HCT116 (cell line): ENCODE measurements around the gene KCNMB4. TPM values are rescaled to one million over a fixed set of nuclear protein-coding genes. Genes with fewer than 3 reads are reported as not detected.

ENCODE experiments used
- ATAC-seq: fragments of 200-7000 bp; cut with Tn5 transposase; 2 replicates; pipeline ENCODE4 v1.9.1; 2020; ENCODE audit warnings: mild to moderate bottlenecking, moderate library complexity
- BruUV-seq: library from RNA; stranded (reverse); fragments of 400-500 nt; replicated peaks from 2 replicates; lab custom pipeline; 2021; lab: Mats Ljungman, UMichigan
- CTCF ChIA-PET: fragments of 300-600 bp; sonication (Branson Sonifier 250); formaldehyde crosslinking; loops from one replicate; lab custom pipeline; 2021; ENCODE audit warnings: antibody characterized with exemption; lab: Charles Lee
- POLR2A ChIA-PET: fragments of 300-600, 350-600 bp; sonication (Branson Sonifier 250); formaldehyde crosslinking; loops from one replicate; lab custom pipeline; 2021; ENCODE audit warnings: antibody characterized with exemption; lab: Charles Lee
- RAD21 ChIA-PET, 2 experiments: fragments of 300-600 bp; sonication (Branson Sonifier 250); formaldehyde crosslinking; loops; one replicate each; lab custom pipeline; 2023; ENCODE audit warnings: low total read pairs in 2 of 2; ENCODE audit not compliant: uncharacterized antibody in 2 of 2, unreplicated experiment in 2 of 2, low non-redundant PET in 1 of 2; lab: Charles Lee
- DNase-seq: peaks from one replicate; pipeline ENCODE4 v3.0.0-alpha.2; 2010; ENCODE audit warnings: low read depth, low spot score
- H2AFZ ChIP-seq: fragments of 200-600 bp; shearing (Covaris generic), sonication (generic); 2 replicates; pipeline ENCODE4 v1.6.1; 2017; ENCODE audit warnings: low read depth, mixed run types, mixed read lengths, antibody characterized with exemption, low read length; ENCODE audit not compliant: poor library complexity, severe bottlenecking
- H3K27ac ChIP-seq: 2 replicates; pipeline ENCODE4 v1.5.1; 2012; ENCODE audit warnings: low read depth, low read length
- H3K27me3 ChIP-seq: fragments of 200-600 bp; sonication (generic); 2 replicates; pipeline ENCODE4 v1.6.1; 2016; ENCODE audit warnings: mixed run types, low read length, mixed read lengths; ENCODE audit not compliant: insufficient read depth
- H3K36me3 ChIP-seq, 2 experiments: fragments of 200-500 bp in 1 of 2; fragments of 200-600 bp in 1 of 2; sonication (Bioruptor generic) in 1 of 2; sonication (generic) in 1 of 2; 2 replicates each; pipeline versions ENCODE4 v1.5.1 to v1.6.1; 2014 to 2016; ENCODE audit warnings: low read length in 2 of 2, inconsistent platforms in 1 of 2, mixed read lengths in 1 of 2, mixed run types in 1 of 2; ENCODE audit not compliant: insufficient read depth in 2 of 2, control insufficient read depth in 1 of 2
- H3K4me1 ChIP-seq, 2 experiments: fragments of 200-600 bp in 1 of 2; sonication (generic) in 1 of 2; 2 replicates each; pipeline versions ENCODE4 v1.5.1 to v1.6.1; 2012 to 2017; ENCODE audit warnings: low read length in 2 of 2, inconsistent platforms in 1 of 2, mild to moderate bottlenecking in 1 of 2, mixed read lengths in 1 of 2, mixed run types in 1 of 2, moderate library complexity in 1 of 2; ENCODE audit not compliant: insufficient read depth in 2 of 2, control insufficient read depth in 1 of 2
- H3K4me2 ChIP-seq: fragments of 200-600 bp; sonication (generic); 2 replicates; pipeline ENCODE4 v1.6.1; 2017; ENCODE audit warnings: mixed run types, low read length, mixed read lengths
- H3K4me3 ChIP-seq, 2 experiments: fragments of 200-600 bp in 1 of 2; sonication (generic) in 1 of 2; replicated peaks in 1 of 2; 2 replicates each; pipeline ENCODE4 v1.5.1; 2011 to 2016; ENCODE audit warnings: low read length in 2 of 2, control low read depth in 1 of 2, low read depth in 1 of 2, mild to moderate bottlenecking in 1 of 2, mixed read lengths in 1 of 2, mixed run types in 1 of 2
- H3K79me2 ChIP-seq: fragments of 200-600 bp; sonication (generic); 2 replicates; pipeline ENCODE4 v1.6.1; 2017; ENCODE audit warnings: mild to moderate bottlenecking, mixed run types, low read length, moderate library complexity, mixed read lengths; ENCODE audit not compliant: insufficient read depth
- H3K9ac ChIP-seq: fragments of 200-600 bp; sonication (generic); 2 replicates; pipeline ENCODE4 v1.6.1; 2016; ENCODE audit warnings: low read length, mixed read lengths
- H3K9me2 ChIP-seq: fragments of 200-600 bp; sonication (generic), shearing (Covaris generic); 2 replicates; pipeline ENCODE4 v1.6.1; 2017; ENCODE audit warnings: mixed run types, mild to moderate bottlenecking, moderate library complexity; ENCODE audit not compliant: insufficient read depth
- H3K9me3 ChIP-seq, 2 experiments: fragments of 200-500 bp in 1 of 2; fragments of 200-600 bp in 1 of 2; sonication (Bioruptor generic) in 1 of 2; sonication (generic) in 1 of 2; 2 replicates each; pipeline ENCODE4 v1.6.1; 2014 to 2017; ENCODE audit warnings: low read length in 2 of 2, mixed read lengths in 2 of 2, inconsistent platforms in 1 of 2, low read depth in 1 of 2, mild to moderate bottlenecking in 1 of 2, mixed run types in 1 of 2, moderate library complexity in 1 of 2; ENCODE audit not compliant: control insufficient read depth in 1 of 2, insufficient read depth in 1 of 2
- H4K20me1 ChIP-seq: fragments of 200-600 bp; sonication (generic), shearing (Covaris generic); 2 replicates; pipeline ENCODE4 v1.6.1; 2017; ENCODE audit warnings: mixed run types, mild to moderate bottlenecking, moderate library complexity; ENCODE audit not compliant: insufficient read depth
- ATF3 ChIP-seq: IDR thresholded peaks from 2 replicates; pipeline ENCODE4 v1.6.1; 2012
- CEBPB ChIP-seq: IDR thresholded peaks from 2 replicates; pipeline ENCODE4 v1.6.1; 2012; ENCODE audit warnings: low read depth
- EGR1 ChIP-seq: IDR thresholded peaks from 2 replicates; pipeline ENCODE4 v1.6.1; 2012; ENCODE audit warnings: low read depth
- ELF1 ChIP-seq: IDR thresholded peaks from 2 replicates; pipeline ENCODE4 v1.6.1; 2012; ENCODE audit warnings: low read depth, borderline replicate concordance
- EZH2phosphoT487 ChIP-seq: fragments of 200-600 bp; IDR thresholded peaks from 2 replicates; pipeline ENCODE4 v1.6.1; 2018; ENCODE audit warnings: antibody characterized with exemption, borderline replicate concordance
- POLR2AphosphoS5 ChIP-seq: IDR thresholded peaks from 2 replicates; pipeline ENCODE4 v1.6.1; 2011; ENCODE audit warnings: mild to moderate bottlenecking, low read depth, low read length, moderate library complexity
- RAD21 ChIP-seq: IDR thresholded peaks from 2 replicates; pipeline ENCODE4 v1.6.1; 2012; ENCODE audit warnings: low read depth, mild to moderate bottlenecking
- SIN3A ChIP-seq: IDR thresholded peaks from 2 replicates; pipeline ENCODE4 v1.6.1; 2012; ENCODE audit warnings: low read depth
- SP1 ChIP-seq: IDR thresholded peaks from 2 replicates; pipeline ENCODE4 v1.6.1; 2012; ENCODE audit warnings: low read depth
- SRF ChIP-seq: IDR thresholded peaks from 2 replicates; pipeline ENCODE4 v1.6.1; 2012; ENCODE audit warnings: low read depth
- YY1 ChIP-seq: IDR thresholded peaks from 2 replicates; pipeline ENCODE4 v1.6.1; 2011; ENCODE audit warnings: low read length, low read depth, moderate library complexity, mild to moderate bottlenecking; ENCODE audit not compliant: insufficient replicate concordance; ENCODE audit errors: extremely low read depth
- ZFX ChIP-seq: fragments of 450-650 bp; IDR thresholded peaks from 2 replicates; pipeline ENCODE4 v1.6.1; 2017
- ZNF274 ChIP-seq: fragments of 200-500 bp; sonication (Bioruptor generic); IDR thresholded peaks from 2 replicates; pipeline ENCODE4 v1.6.1; 2014; ENCODE audit warnings: mild to moderate bottlenecking, low read depth, low read length, inconsistent platforms
- intact Hi-C: fragments of 100-400 bp; cut with micrococcal nuclease; formaldehyde crosslinking; loops from 2 replicates; pipeline ENCODE4 v1.10.0; 2022
- total RNA-seq: library from RNA; stranded (reverse); gene quantifications from one replicate; pipeline ENCODE4 v1.2.1, GENCODE V29; 2021; ENCODE audit not compliant: unreplicated experiment
- TF ChIP-seq, protein P1 (sequence below): IDR thresholded peaks from 2 replicates; pipeline ENCODE4 v1.6.1; 2012

Gene KCNMB4
- total RNA-seq, 1 experiment from 2014 or later, result 5.0 TPM

DNA sequence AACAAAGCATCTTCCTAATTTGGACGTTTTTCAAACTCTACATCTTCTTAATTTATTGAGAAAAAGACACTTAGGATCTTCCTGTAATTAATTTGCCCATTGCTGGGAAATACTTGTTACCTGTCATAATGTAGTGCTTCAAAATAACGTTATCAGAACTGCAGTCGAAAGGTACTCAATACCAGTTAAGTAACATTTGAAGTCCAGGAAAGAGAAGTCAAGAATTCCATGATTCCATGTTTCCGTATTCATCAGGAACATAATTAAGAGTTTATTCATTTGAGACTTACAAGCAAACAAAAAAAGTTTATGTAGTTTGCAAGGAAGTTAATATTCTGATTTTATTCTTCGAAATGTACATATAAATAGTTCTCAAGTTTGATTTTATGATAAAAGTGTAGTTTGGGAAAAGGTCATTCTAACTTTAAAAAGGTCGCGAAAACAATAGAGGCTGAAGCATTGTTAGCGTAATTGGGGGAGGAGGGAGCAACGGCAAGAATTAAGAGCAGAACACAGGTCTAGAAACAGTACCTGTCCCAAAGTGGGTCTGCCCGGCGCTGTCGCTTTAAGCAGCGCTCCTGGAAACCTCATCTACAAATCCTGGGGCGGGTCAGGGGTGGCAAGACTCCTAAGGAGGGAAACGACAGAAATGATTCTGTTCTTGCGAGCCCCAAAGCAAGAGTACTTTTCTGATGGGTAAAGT, 1.2 kb upstream of the KCNMB4 start:
- no peaks in the 10 kb centered on the region for H3K9me2 ChIP-seq
- ChIA-PET RAD21 (no interaction called here), POLR2A (no interaction called here), CTCF (interaction anchor here (1.6 kb wide), 1 partner anchor 212 kb away, joined by 5 read pairs; no protein-coding TSS in a partner anchor)
- intact Hi-C loops, result loop anchor here (5.0 to 10.0 kb wide), 2 partner anchors 123 to 460 kb away; partner anchors contain the start of gene CNOT2
- H4K20me1 ChIP-seq, result no peaks in the 10 kb centered on the region
- no peak overlapping the region; the same call in 1 of the 2 replicates for H3K27ac ChIP-seq
- no peak for DNase-seq
- peak overlapping the region; percentile 56 to 76 for H3K4me3 ChIP-seq
- no peaks in the 10 kb centered on the region for H3K79me2 ChIP-seq
- no peak for ATAC-seq
- peak overlapping the region; percentile 88 for H2AFZ ChIP-seq
- H3K4me2 ChIP-seq, result peak overlapping the region; percentile 92
- H3K9ac ChIP-seq, result peak overlapping the region; percentile 52; the same call in 1 of the 2 replicates
- no peak for TF ChIP-seq YY1
- TF ChIP-seq SIN3A, result no peak
- TF ChIP-seq RAD21, result no peak
- no peak for TF ChIP-seq CEBPB
- TF ChIP-seq SP1, result no peak
- no peak for TF ChIP-seq ELF1
- no peak for TF ChIP-seq ZFX
- no peak for TF ChIP-seq EGR1
- TF ChIP-seq, protein P1, sequence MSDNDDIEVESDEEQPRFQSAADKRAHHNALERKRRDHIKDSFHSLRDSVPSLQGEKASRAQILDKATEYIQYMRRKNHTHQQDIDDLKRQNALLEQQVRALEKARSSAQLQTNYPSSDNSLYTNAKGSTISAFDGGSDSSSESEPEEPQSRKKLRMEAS, result no peak
- TF ChIP-seq SRF, result no peak
- no peak for TF ChIP-seq EZH2phosphoT487
- TF ChIP-seq ATF3, result no peak
- no peak for TF ChIP-seq POLR2AphosphoS5
- TF ChIP-seq ZNF274, result no peak
- no peaks in the 10 kb centered on the region for H3K27me3 ChIP-seq
- H3K9me3 ChIP-seq, result no peaks in the 10 kb centered on the region
- H3K36me3 ChIP-seq, result no peaks in the 10 kb centered on the region
- BruUV-seq, result no TSS peak
- H3K4me1 ChIP-seq, result peaks cover 0 to 17% of the 10 kb centered on the region in 2 experiments; a peak in 3 of 4 replicates
